ENCODE data around the gene PCBP3.

DNA sequence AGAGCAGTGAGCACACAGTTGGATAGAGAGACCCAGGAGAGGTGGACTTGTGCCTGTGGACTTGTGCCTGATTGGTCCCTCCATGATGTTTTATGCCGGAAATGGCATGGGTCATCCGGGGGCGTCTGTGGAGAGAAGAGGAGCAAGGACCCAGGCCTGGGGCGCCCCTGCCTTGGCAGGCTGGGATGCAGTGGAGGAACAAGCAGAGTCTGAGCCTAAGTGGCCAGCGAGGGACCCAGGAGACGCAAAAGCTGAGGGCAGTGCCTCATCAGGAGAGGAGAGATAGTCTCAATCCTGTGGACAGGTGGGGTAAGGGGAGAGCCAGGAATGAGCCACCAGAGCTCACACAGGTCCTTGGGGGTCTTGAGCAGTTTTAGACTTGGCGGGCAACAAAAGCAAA, 146.9 kb downstream of the PCBP3 start:
- TF ChIP-seq, protein P1, sequence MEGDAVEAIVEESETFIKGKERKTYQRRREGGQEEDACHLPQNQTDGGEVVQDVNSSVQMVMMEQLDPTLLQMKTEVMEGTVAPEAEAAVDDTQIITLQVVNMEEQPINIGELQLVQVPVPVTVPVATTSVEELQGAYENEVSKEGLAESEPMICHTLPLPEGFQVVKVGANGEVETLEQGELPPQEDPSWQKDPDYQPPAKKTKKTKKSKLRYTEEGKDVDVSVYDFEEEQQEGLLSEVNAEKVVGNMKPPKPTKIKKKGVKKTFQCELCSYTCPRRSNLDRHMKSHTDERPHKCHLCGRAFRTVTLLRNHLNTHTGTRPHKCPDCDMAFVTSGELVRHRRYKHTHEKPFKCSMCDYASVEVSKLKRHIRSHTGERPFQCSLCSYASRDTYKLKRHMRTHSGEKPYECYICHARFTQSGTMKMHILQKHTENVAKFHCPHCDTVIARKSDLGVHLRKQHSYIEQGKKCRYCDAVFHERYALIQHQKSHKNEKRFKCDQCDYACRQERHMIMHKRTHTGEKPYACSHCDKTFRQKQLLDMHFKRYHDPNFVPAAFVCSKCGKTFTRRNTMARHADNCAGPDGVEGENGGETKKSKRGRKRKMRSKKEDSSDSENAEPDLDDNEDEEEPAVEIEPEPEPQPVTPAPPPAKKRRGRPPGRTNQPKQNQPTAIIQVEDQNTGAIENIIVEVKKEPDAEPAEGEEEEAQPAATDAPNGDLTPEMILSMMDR (IDR thresholded peaks at IDR 0.05), result no peak
- TF ChIP-seq ZFX (IDR thresholded peaks at IDR 0.05; ENCODE audit: borderline replicate concordance), result no peak

All from 22Rv1 (cell line).